NCI-H526 (cell line): ENCODE measurements around the gene LTF.
"Not testable (repeated sequence)": the region's sequence is repeated elsewhere in the genome, so short reads cannot be mapped to it uniquely, and the experiment has no call there.

Experiments
- DNase-seq, 2 experiments: peaks; one replicate each; lab custom pipeline; 2025; lab: John Stamatoyannopoulos, UW

LTF gene

GRCh38 chr3:46442576-46443530 lies 21.9 kb downstream of the LTF start:
- peak in 1 of 2 experiments; percentile 78 for DNase-seq

GRCh38 chr3:46440531-46441294 lies 24.0 kb downstream of the LTF start:
- DNase-seq: peak in 1 of 2 experiments; percentile 4

- no peak for DNase-seq
Observed at GRCh38 chr3:46438831-46439230, 25.9 kb downstream of the LTF start.

- no peak for DNase-seq
Observed at GRCh38 chr3:46435081-46435726, 29.5 kb downstream of the LTF start.

- no peak for DNase-seq
Observed at GRCh38 chr3:46433841-46434240, 30.9 kb downstream of the LTF start.

DNA sequence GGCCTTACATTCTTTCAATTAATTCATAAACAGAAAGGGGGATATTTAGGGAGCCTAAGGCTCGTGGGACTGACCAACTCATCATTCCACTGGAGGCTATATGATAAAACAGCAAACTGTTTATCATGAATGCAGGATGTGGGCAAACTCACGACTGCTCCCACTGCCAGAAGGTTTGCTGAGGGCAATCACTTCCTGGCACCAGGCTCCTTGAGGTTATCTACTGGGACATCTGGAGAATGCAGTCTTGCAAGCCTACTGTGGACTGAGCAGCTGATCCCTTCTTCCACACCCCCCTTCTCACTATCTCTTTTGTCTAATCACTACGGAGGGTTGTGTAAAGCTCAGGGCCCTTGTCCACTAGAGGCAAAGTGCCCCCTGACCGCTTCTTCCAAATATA lies 31.6 kb downstream of the LTF start:
- DNase-seq: not testable (repeated sequence)

GRCh38 chr3:46431905-46432304 lies 32.8 kb downstream of the LTF start:
- DNase-seq: not testable (repeated sequence)

DNA sequence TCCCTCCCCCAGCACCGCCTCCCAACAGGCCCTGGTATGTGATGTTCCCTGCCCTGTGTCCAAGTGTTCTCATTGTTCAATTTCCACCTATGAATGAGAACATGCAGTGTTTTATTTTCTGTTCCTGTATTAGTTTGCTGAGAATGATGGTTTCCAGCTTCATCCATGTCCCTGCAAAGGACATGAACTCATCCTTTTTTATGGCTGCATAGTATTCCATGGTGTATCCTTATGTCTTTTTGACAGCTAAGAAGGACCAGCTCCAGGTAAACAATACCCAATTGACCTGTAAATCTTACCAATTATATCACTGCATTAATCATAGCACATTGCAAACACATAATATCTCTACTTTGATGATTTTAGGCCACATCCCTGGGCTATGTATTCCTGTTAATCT lies 33.8 kb downstream of the LTF start:
- not testable (repeated sequence) for DNase-seq

GRCh38 chr3:46429671-46430070 lies 35.0 kb downstream of the LTF start:
- DNase-seq: no peak

DNA sequence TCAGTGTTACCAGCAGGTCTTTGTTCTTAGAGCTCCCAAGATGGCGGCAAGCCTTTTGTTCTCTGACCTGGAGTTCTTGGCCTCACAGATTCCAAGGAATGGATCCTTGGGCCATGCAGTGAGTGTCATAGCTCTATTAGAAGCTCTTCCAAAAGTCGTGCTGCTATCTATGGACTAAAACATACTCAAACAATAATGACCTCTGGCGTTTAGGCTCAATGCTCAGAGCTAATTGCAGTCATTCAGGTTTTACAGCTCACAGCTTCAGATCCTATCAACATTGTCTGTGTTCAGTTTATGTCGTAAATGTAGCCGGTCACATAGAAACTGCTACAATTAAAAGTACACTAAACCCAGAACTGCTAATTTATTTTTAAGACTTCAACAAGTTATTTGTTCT lies 35.5 kb downstream of the LTF start:
- DNase-seq: no peak

- no peak for DNase-seq
Observed at GRCh38 chr3:46427916-46428833, 36.5 kb downstream of the LTF start.

DNA sequence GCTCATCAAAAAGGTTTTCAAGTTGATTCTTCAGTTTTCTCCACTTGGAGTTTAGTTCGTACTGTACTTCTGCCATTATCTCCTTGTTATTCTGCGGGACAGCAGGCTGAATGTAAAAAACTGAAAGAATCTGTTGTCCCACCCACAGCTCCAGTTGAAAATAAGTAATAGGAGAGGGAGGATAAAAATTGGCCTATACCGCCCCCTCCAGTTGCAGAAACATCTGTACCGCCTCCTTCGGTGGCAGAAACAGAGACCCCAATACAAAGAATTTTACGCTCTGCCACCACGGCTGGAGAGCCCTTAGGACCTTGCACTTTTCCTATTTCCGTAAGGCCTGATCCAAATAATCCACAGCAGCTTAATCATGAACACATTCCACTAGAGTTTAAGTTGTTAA lies 37.3 kb downstream of the LTF start:
- DNase-seq: not testable (repeated sequence)

- not testable (repeated sequence) for DNase-seq
Observed at GRCh38 chr3:46426476-46426875, 38.2 kb downstream of the LTF start.

DNA sequence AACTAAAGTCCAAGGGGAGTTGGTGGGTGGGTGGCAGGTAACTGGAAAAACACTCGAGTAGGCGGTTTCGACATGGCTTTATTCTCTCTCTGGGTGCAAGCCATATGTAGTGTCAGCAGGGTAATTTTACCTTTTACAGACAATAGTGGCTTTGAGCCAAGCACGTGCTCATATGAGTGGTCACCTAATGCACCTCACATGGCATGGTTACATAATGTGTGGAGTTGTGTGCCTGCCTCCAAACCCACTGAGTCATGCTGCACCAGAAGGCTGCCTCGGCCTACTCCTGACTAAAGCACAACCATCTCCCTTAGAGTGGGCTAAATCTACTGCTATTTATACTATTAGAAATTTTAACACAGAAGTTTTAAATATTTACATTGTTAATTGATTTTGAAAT lies 41.1 kb downstream of the LTF start:
- DNase-seq: no peak

DNA sequence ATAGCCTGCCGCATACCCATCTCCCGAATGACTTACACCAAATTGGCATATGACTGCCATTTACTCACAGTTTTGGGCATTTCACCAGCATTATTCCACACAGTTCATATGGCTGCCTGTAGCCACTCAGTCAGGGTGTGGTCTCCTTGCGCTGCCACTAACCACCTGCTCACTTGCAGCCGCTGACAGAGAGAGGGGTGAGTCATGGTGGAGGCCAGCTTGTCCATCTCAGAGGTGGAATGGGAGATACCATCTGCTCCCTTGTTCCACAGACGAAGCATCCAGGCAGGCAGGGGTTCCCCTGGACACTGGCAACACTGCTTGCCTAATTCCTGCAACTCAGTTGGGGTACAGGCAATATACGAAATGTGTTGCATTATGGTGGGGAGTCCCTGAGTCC lies 42.1 kb downstream of the LTF start:
- no peak for DNase-seq

GRCh38 chr3:46420931-46421330 lies 43.8 kb downstream of the LTF start:
- no peak for DNase-seq

- no peak for DNase-seq
Observed at GRCh38 chr3:46419816-46420215, 44.9 kb downstream of the LTF start.

DNA sequence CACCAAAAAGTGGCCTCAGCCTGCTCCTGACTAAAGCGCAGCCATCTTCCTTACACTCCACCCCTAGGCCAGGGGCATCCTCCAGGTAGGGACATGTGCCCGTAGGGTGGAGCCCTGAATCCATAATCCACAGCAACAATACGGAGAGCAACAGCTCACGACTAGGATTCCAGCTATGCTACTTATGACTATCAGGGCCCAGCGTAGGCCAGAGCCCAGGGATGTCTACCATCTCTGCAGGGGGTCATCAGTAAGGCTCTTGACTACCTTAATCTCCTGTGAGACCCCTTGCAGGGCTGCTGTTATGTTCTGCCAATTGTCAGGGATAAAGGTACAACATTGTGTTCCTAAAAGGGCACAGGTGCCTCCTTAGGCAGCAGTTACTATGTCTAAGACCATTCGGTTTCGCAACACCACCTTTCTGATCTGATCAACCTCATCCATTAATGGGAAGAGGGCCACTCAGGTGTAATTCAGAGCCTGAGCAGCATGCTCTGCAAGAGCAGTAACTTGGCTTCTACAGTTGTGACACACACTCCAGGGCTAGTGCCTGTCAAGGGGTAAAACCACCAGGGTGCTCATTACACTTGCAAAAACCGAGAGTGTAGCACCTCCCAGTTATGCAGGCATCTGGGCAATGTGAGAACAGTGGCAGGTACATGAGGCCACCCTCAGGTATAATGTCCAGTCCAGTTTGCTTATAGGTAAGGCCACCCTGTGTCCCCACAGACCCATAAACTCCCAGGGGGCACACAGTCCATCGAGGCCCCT lies 46.7 kb downstream of the LTF start:
- no peak for DNase-seq

- no peak for DNase-seq
Observed at GRCh38 chr3:46416811-46417510, 47.7 kb downstream of the LTF start.
